NOMO-1 treated with dmso at 0.1 percent for 144 hours (cell line): Measurements from ENCODE around the gene REPS1.

ENCODE experiments used
- DNase-seq: peaks from one replicate; lab custom pipeline; 2025; ENCODE audit not compliant: unreplicated experiment; lab: John Stamatoyannopoulos, UW

REPS1 gene

GRCh38 chr6:138862456-138862855 is 125.6 kb downstream of the REPS1 start:
- no peak for DNase-seq

GRCh38 chr6:138857775-138858174 is 130.3 kb downstream of the REPS1 start:
- no peak for DNase-seq

- no peak for DNase-seq
Observed at GRCh38 chr6:138856654-138857053, 131.4 kb downstream of the REPS1 start.
